ENCODE data around the gene SSR3. TPM values are rescaled to one million over a fixed set of nuclear protein-coding genes. Genes with fewer than 3 reads are reported as not detected.
"Not testable (repeated sequence)": the region's sequence is repeated elsewhere in the genome, so short reads cannot be mapped to it uniquely, and the experiment has no call there.

SSR3 gene
- total and polyA plus RNA-seq, 2 donors (not counting 1 experiment from before 2014, with no cell fraction given): 159 to 355 TPM

- no peak overlapping the region for H3K27ac ChIP-seq (ENCODE audit: insufficient read depth, low read length)
- no peaks in the 10 kb centered on the region for H4K20me1 ChIP-seq (ENCODE audit: control insufficient read depth, extremely low read depth, insufficient read depth, low read length)
- H3K4me1 ChIP-seq (ENCODE audit: control insufficient read depth, extremely low read depth, insufficient read depth, low read length): no peaks in the 10 kb centered on the region
- no peaks in the 10 kb centered on the region for H3K9me3 ChIP-seq (ENCODE audit: control insufficient read depth, insufficient read depth, low read depth, low read length)
- H3K4me2 ChIP-seq (ENCODE audit: extremely low read depth, insufficient read depth, low read length): no peak overlapping the region
- no peaks in the 10 kb centered on the region for H3K36me3 ChIP-seq (ENCODE audit: control insufficient read depth, insufficient read depth, low read length)
- no peak for DNase-seq (ENCODE audit: low read depth in 2 of 2)
- H3K27me3 ChIP-seq (ENCODE audit: control insufficient read depth, insufficient read depth, low read length): no peaks in the 10 kb centered on the region
- H2AFZ ChIP-seq (ENCODE audit: low read length): no peak overlapping the region
- H3K9ac ChIP-seq (ENCODE audit: insufficient read depth, low read length): no peak overlapping the region
- H3K79me2 ChIP-seq (ENCODE audit: control insufficient read depth, insufficient read depth, low read length): no peaks in the 10 kb centered on the region
- no peak overlapping the region for H3K4me3 ChIP-seq (replicated peaks in 1 of 4; ENCODE audit: control extremely low read depth in 1 of 4, insufficient read depth in 1 of 4, low read depth in 3 of 4, low read length in 4 of 4)
- no peak for TF ChIP-seq CTCF (conservative IDR thresholded peaks at IDR 0.05 in 1 of 2, IDR thresholded peaks at IDR 0.05 in 1 of 2; ENCODE audit: low read depth in 1 of 2, low read length in 2 of 2)
- TF ChIP-seq EZH2 (IDR thresholded peaks at IDR 0.05; ENCODE audit: low read length, missing control alignments): no peak
Observed at GRCh38 chr3:156575641-156576040, 20.7 kb upstream of the SSR3 start.

- H3K36me3 ChIP-seq (ENCODE audit: control insufficient read depth, insufficient read depth, low read length); H3K9ac ChIP-seq (ENCODE audit: insufficient read depth, low read length); H3K4me2 ChIP-seq (ENCODE audit: extremely low read depth, insufficient read depth, low read length); H2AFZ ChIP-seq (ENCODE audit: low read length); H3K79me2 ChIP-seq (ENCODE audit: control insufficient read depth, insufficient read depth, low read length); DNase-seq (ENCODE audit: low read depth in 2 of 2); H3K27ac ChIP-seq (ENCODE audit: insufficient read depth, low read length); H3K9me3 ChIP-seq (ENCODE audit: control insufficient read depth, insufficient read depth, low read depth, low read length); H4K20me1 ChIP-seq (ENCODE audit: control insufficient read depth, extremely low read depth, insufficient read depth, low read length); H3K4me3 ChIP-seq (replicated peaks in 1 of 4; ENCODE audit: control extremely low read depth in 1 of 4, insufficient read depth in 1 of 4, low read depth in 3 of 4, low read length in 4 of 4); H3K4me1 ChIP-seq (ENCODE audit: control insufficient read depth, extremely low read depth, insufficient read depth, low read length); H3K27me3 ChIP-seq (ENCODE audit: control insufficient read depth, insufficient read depth, low read length): not testable (repeated sequence)
Observed at GRCh38 chr3:156569881-156570280, 15.0 kb upstream of the SSR3 start.

- H2AFZ ChIP-seq (ENCODE audit: low read length); H3K36me3 ChIP-seq (ENCODE audit: control insufficient read depth, insufficient read depth, low read length); H4K20me1 ChIP-seq (ENCODE audit: control insufficient read depth, extremely low read depth, insufficient read depth, low read length); H3K79me2 ChIP-seq (ENCODE audit: control insufficient read depth, insufficient read depth, low read length); H3K27ac ChIP-seq (ENCODE audit: insufficient read depth, low read length); DNase-seq (ENCODE audit: low read depth in 2 of 2); H3K9ac ChIP-seq (ENCODE audit: insufficient read depth, low read length); H3K4me1 ChIP-seq (ENCODE audit: control insufficient read depth, extremely low read depth, insufficient read depth, low read length); H3K9me3 ChIP-seq (ENCODE audit: control insufficient read depth, insufficient read depth, low read depth, low read length); H3K27me3 ChIP-seq (ENCODE audit: control insufficient read depth, insufficient read depth, low read length); H3K4me3 ChIP-seq (replicated peaks in 1 of 4; ENCODE audit: control extremely low read depth in 1 of 4, insufficient read depth in 1 of 4, low read depth in 3 of 4, low read length in 4 of 4); H3K4me2 ChIP-seq (ENCODE audit: extremely low read depth, insufficient read depth, low read length): not testable (repeated sequence)
Observed at GRCh38 chr3:156569016-156569415, 14.1 kb upstream of the SSR3 start.

DNA sequence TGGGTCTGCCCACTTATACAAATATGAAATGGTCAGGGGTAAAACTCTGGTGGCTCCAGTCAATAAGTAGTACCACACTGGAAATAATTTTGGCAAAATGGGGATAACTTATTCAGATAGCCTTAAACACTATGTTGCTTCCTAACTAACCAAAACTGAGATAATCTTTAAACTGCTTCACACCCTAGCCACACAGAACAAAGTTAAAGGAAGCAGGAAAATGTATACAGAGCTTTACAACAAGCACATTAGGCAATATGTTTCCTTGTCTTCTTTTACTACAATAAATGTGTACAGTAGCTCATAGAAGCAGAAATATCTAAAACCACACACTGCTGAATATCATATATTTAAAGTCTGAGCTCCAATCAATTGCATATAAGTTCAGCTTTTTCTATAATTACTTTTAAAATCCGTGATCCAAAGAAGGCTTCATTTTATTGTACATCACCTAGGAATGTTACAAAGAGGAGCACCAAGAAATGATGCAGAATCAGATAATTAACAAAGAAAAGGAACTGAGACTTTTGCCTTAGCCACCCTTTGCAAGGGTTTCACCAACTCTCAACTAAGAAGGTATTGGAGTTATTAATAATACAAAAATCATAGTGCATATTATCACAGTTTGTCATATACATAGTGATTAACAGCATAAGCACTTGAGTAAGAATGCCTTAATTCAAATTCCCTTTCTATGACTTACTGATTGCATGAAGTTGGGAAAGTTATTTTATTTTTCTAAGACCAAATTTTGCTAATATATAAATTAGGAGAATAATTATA, 9.2 kb upstream of the SSR3 start:
- H4K20me1 ChIP-seq (ENCODE audit: control insufficient read depth, extremely low read depth, insufficient read depth, low read length): no peaks in the 10 kb centered on the region
- no peaks in the 10 kb centered on the region for H3K79me2 ChIP-seq (ENCODE audit: control insufficient read depth, insufficient read depth, low read length)
- H3K27me3 ChIP-seq (ENCODE audit: control insufficient read depth, insufficient read depth, low read length): no peaks in the 10 kb centered on the region
- no peak overlapping the region for H2AFZ ChIP-seq (ENCODE audit: low read length)
- peak in 1 of 2 donors; percentile 23 for DNase-seq (ENCODE audit: low read depth in 2 of 2)
- H3K9ac ChIP-seq (ENCODE audit: insufficient read depth, low read length): no peak overlapping the region
- H3K4me3 ChIP-seq (replicated peaks in 1 of 4; ENCODE audit: control extremely low read depth in 1 of 4, insufficient read depth in 1 of 4, low read depth in 3 of 4, low read length in 4 of 4): no peak overlapping the region
- H3K4me1 ChIP-seq (ENCODE audit: control insufficient read depth, extremely low read depth, insufficient read depth, low read length): no peaks in the 10 kb centered on the region
- H3K36me3 ChIP-seq (ENCODE audit: control insufficient read depth, insufficient read depth, low read length): no peaks in the 10 kb centered on the region
- no peak overlapping the region for H3K4me2 ChIP-seq (ENCODE audit: extremely low read depth, insufficient read depth, low read length)
- no peaks in the 10 kb centered on the region for H3K9me3 ChIP-seq (ENCODE audit: control insufficient read depth, insufficient read depth, low read depth, low read length)
- H3K27ac ChIP-seq (ENCODE audit: insufficient read depth, low read length): no peak overlapping the region
- TF ChIP-seq EZH2 (IDR thresholded peaks at IDR 0.05; ENCODE audit: low read length, missing control alignments) (no peak), CTCF (conservative IDR thresholded peaks at IDR 0.05 in 1 of 2, IDR thresholded peaks at IDR 0.05 in 1 of 2; ENCODE audit: low read depth in 1 of 2, low read length in 2 of 2) (no peak)

DNA sequence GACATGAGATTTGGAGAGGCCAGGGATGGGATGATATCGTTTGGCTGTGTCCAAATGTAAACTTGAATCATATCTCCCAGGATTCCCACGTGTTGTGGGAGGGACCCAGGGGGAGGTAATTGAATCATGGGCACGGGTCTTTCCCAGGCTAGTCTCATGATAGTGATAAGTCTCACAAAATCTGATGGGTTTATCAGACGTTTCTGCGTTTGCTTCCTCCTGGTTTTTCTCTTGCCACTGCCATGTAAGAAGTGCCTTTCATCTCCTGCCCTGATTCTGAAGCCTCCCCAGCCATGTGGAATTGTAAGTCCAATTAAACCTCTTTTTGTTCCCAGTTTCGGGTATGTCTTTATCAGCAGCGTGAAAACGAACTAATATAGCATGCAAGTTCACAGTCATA, 7.6 kb upstream of the SSR3 start:
- not testable (repeated sequence) for H4K20me1 ChIP-seq (ENCODE audit: control insufficient read depth, extremely low read depth, insufficient read depth, low read length); DNase-seq (ENCODE audit: low read depth in 2 of 2); H3K27me3 ChIP-seq (ENCODE audit: control insufficient read depth, insufficient read depth, low read length); H3K4me2 ChIP-seq (ENCODE audit: extremely low read depth, insufficient read depth, low read length); H3K27ac ChIP-seq (ENCODE audit: insufficient read depth, low read length); H3K36me3 ChIP-seq (ENCODE audit: control insufficient read depth, insufficient read depth, low read length); H3K4me1 ChIP-seq (ENCODE audit: control insufficient read depth, extremely low read depth, insufficient read depth, low read length); H3K9ac ChIP-seq (ENCODE audit: insufficient read depth, low read length); H2AFZ ChIP-seq (ENCODE audit: low read length); H3K79me2 ChIP-seq (ENCODE audit: control insufficient read depth, insufficient read depth, low read length); H3K9me3 ChIP-seq (ENCODE audit: control insufficient read depth, insufficient read depth, low read depth, low read length); H3K4me3 ChIP-seq (replicated peaks in 1 of 4; ENCODE audit: control extremely low read depth in 1 of 4, insufficient read depth in 1 of 4, low read depth in 3 of 4, low read length in 4 of 4)
